SK-MEL-5 (cell line): Measurements from ENCODE around the gene FAM9C. TPM values are rescaled to one million over a fixed set of nuclear protein-coding genes. Genes with fewer than 3 reads are reported as not detected.
A peak's percentile ranks its signal among the peaks of the same experiment; 100 is the strongest.

Source experiments
- DNase-seq: peaks from one replicate; pipeline ENCODE4 v3.0.0-alpha.2; 2016; ENCODE audit warnings: low read depth, low spot score
- in situ Hi-C: cut with HindIII; loops from 2 replicates; pipeline ENCODE4 v1.10.0; 2016; ENCODE audit warnings: low sequenced_read_pairs, high pct_unique_total_duplicates, low pct_unique_long_range_greater_than_20kb
- total RNA-seq: library from RNA; depleted of rRNA; stranded (reverse); fragments of >200 nt; shearing (Covaris generic); gene quantifications from 2 replicates; pipeline ENCODE4 v1.2.3, GENCODE V29; 2014; rRNA removed

FAM9C gene
- total RNA-seq, 1 experiment from 2014 or later: not detected

DNA sequence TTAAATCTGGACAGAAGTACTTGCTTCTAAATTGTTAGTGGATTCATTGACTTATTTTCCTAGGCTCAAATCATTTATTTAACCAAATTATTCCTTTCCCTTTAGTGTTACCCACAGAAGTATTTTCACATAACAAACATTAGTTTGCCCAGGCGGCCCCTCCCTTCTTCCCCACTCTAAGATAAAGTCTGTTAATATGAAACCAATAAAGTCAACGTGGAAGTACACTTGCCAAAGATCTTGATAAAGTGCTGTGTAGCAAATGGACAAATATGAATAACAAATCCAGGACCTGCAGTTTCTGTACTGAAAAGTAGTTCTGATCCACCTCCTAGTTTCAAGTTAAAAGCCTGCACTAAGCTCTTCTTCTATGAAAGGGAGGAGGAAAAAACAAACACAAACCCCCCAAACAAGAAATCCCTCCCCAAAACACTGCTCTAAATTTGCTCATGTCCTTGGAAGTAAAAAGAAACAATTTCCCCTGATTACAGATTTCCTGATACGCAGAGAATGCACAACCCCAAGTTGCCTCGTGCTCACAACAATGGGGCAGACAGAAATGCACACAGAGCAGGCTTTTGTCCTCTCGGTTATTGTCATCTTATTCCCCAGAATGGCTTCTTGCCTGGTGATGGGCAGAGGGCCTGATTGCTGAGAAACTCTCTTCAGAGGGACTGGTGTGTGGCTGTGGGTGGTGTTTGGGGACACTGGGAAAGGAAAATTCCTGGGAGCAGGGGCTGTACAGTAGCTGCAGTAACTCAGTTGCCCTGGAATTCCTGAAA lies 46.3 kb downstream of the FAM9C start:
- DNase-seq: peak; percentile 19
- in situ Hi-C loops: no loop called here

- in situ Hi-C loops: no loop called here
- no peak for DNase-seq
Observed at GRCh38 chrX:12996934-12997435, 47.4 kb downstream of the FAM9C start.

GRCh38 chrX:12994321-12994720 lies 50.1 kb downstream of the FAM9C start:
- in situ Hi-C loops: no loop called here
- no peak for DNase-seq

DNA sequence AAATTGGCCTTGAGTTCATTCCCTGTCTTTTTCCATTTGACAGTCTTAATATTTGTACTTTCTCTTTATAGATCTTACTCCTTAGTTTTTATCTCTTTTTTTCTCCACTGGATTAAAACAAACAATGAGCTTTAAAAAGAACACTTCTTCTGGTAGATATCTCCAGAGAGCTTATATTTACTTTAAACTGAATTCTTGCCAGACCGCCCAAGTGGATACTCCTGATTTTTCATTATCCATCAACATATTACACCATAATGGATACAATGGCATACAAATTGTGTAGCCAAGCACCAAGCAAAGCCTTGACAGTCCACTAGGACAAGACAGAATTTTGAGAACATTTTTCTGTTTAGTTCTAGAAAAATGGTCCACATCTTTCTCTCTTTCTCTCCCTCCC lies 50.6 kb downstream of the FAM9C start:
- in situ Hi-C loops: no loop called here
- DNase-seq: no peak

DNA sequence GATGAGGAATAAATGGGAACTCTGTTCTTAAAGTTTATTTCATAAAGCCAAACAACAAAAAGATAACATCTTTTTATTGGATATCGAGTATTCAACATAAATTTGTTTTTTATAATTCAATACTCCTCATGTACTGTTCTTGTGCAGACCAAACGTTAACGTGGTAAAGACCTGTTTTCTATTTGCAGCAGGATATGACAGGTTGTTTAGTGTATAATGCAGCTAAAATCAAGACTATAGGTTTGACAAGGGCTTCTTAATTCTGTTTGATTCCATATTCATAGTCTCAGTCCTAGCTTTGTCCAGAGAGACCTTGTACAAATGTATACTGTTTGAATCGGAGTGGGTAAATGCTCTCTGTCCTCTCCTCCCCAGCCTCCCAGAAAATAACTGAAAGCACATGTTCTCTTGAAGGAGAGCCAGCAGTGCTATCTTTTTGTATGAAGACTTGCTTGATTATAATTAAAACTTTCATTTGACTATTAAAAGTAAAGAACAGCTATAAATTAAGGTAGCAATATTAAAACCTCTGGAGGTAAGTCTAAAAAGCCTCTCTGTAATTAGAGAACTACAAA lies 51.8 kb downstream of the FAM9C start:
- in situ Hi-C loops: no loop called here

DNA sequence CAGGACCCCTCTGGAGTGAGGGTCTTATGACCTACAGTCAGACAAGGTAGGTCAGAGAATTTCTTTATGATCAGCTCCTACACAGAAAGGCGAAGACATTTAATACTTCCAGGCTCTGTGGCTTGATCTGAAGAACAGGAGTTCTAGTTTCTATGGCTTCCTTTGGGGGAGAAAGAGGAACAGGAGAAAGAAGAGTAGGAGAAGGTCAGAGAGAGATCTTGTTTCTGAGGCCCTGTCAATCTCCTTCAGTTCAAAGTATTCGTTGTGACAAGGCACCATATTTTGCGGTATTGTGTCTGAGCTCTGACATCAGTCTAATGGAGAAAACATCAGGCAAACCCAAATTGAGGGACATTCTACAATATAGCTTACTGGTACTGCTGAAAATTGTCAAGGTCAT lies 52.8 kb downstream of the FAM9C start:
- DNase-seq: no peak
- in situ Hi-C loops: no loop called here

More for the DNA sequence above, 51.8 kb downstream of the FAM9C start:
- DNase-seq: no peak

DNA sequence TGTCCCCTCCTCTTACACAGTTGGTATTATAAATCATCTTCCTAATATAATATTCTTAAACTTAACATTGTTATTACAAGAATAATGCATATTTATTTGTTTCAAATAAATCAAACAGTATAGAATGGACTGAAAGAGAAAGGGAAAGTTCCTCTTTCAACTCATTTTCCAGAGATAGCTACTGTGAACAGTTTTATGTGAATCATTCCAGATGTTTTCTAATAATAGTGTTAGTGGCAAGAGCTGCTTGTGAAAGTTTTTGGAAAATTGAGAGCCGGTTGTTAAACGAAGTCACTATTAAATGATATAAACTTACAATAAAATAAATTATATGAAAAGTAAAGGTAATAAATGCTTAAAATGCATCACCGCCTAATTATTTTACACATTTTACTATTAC lies 55.0 kb downstream of the FAM9C start:
- in situ Hi-C loops: no loop called here
- no peak for DNase-seq

DNA sequence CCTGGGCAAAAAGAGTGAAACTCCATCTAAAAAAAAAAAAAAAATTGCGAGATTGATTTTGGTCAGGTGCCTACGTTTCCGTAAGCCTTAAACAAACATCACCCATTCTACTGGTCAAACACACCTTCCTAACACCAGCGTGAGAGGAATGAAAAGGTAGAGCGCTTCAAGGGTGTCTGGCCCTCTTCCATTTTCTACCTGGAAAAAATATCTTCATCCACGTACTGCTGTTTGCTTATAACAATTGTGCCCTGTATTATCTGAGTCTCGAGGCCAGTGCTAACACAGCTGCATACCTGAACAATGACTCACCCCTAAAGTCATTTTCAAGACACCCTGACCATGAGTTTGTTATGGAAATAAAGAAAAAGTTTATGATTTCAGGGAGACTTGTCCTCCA lies 55.6 kb downstream of the FAM9C start:
- in situ Hi-C loops: no loop called here
- peak; percentile 37 for DNase-seq

DNA sequence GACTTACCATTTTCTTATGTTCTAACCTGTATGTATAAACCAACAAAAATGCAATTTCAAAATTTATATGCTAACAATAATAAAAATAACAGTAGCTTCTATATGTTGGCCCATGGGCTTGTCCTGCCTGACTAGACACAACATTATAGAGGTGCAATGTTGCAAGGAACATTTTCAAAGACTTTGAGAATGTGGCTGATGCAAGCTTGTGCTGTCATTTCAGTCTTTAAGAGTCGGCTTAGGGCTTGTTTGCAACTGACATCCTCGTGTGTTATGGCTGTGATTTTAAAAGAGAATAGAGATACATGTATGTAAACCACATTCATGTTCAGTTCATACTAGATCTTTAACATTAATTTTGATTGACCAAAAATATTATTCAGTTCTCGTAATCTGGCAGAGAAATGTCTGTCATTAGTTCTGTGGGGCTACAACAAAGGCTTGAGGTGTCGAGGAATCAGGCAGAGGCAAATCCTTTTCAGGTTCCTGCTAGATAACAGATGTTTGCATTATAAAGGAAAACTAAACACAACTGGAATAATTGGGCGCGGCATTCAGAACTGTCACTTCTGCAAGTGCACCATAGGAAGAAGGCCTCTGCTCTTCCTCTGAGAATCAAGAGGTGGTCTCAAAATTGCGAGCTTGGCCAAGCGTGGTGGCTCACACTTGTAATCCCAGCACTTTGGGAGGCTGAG lies 56.4 kb downstream of the FAM9C start:
- in situ Hi-C loops: no loop called here
- no peak for DNase-seq

GRCh38 chrX:12987340-12987739 lies 57.1 kb downstream of the FAM9C start:
- no peak for DNase-seq
- in situ Hi-C loops: no loop called here

DNA sequence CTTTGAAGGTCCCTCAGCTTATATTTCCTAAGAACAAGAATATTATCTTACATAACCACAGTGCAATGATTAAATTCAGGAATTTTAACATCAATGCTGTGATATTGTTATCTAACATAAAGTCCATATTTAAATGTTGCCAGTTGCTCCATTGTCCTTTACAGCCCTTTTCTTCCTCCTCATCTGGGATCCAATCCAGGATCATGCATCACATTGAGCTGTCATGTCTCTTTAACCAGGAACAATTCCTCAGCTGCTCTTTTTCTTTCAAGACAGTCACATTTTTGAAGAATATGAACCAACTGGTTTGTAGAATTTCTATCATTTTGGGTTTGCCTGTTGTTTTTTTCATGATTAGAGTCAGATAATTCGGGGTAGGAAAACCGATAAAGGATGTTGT lies 57.5 kb downstream of the FAM9C start:
- in situ Hi-C loops: no loop called here
- no peak for DNase-seq

GRCh38 chrX:12986164-12986779 lies 58.1 kb downstream of the FAM9C start:
- no peak for DNase-seq
- in situ Hi-C loops: no loop called here

Other genes starting within 250 kb of the FAM9C start
- 0.03 TPM in 1 of 2 replicates, not detected in the other for gene TLR7, start 177.5 kb downstream of the FAM9C start, total RNA-seq
- gene TLR8, start 138.0 kb downstream of the FAM9C start, total RNA-seq: not detected in 2 replicates
- not detected in 2 replicates for gene TMSB4X, start 69.5 kb downstream of the FAM9C start, total RNA-seq